GM06990 (cell line): ENCODE data around the gene ASB10.

Source experiments
- DNase-seq: peaks from one replicate; pipeline ENCODE4 v3.0.0-alpha.2; 2011; ENCODE audit not compliant: insufficient read length; ENCODE audit errors: extremely low read depth
- H3K27me3 ChIP-seq: replicated peaks from 2 replicates; pipeline ENCODE4 v1.6.0; 2011; ENCODE audit warnings: low read length; ENCODE audit not compliant: control insufficient read depth, insufficient read depth
- H3K36me3 ChIP-seq: 2 replicates; pipeline ENCODE4 v1.5.1; 2011; ENCODE audit warnings: low read length; ENCODE audit not compliant: control insufficient read depth, insufficient read depth
- H3K4me3 ChIP-seq: replicated peaks from 2 replicates; pipeline ENCODE4 v1.5.1; 2011; ENCODE audit warnings: low read depth, mild to moderate bottlenecking, control low read depth, low read length
- TF ChIP-seq, protein P1 (sequence below): IDR thresholded peaks from 2 replicates; pipeline ENCODE4 v1.5.1; 2011; ENCODE audit warnings: low read length, control low read depth, mild to moderate bottlenecking, inconsistent platforms; ENCODE audit not compliant: insufficient read depth, poor library complexity, severe bottlenecking

ASB10 gene

DNA sequence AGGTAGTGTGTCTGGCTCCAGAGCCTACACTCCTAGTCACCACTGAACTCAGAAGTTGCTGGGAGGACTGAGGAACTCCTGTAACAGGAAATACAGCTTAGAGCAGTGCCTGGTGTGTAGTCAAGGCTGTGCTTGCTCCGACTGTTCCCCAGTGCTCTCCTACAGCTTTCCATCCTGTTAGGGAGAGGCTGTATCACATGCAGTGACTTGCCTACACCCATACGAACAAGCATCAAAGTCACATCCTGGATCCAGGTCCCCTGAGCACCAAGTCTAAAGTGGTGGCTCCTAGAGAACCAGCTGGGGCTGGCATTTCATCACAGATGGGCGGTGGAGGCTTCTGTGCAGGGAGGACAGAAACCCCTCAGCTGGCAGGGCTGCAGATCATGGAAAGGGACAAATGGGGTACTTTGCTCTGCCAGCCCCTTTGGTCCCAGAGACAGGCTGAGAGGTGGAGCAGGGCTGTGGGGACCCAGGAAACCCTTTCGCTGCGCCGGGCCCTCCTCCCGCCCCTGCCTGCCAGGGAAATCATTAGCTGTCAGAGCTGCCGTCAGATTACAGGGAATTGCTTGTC, 7.7 kb downstream of the ASB10 start:
- no peak for DNase-seq
- Histone ChIP-seq H3K36me3 (no peaks in the 10 kb centered on the region), H3K27me3 (peaks cover 1% of the 10 kb centered on the region), H3K4me3 (no peak overlapping the region)
- TF ChIP-seq, protein P1, sequence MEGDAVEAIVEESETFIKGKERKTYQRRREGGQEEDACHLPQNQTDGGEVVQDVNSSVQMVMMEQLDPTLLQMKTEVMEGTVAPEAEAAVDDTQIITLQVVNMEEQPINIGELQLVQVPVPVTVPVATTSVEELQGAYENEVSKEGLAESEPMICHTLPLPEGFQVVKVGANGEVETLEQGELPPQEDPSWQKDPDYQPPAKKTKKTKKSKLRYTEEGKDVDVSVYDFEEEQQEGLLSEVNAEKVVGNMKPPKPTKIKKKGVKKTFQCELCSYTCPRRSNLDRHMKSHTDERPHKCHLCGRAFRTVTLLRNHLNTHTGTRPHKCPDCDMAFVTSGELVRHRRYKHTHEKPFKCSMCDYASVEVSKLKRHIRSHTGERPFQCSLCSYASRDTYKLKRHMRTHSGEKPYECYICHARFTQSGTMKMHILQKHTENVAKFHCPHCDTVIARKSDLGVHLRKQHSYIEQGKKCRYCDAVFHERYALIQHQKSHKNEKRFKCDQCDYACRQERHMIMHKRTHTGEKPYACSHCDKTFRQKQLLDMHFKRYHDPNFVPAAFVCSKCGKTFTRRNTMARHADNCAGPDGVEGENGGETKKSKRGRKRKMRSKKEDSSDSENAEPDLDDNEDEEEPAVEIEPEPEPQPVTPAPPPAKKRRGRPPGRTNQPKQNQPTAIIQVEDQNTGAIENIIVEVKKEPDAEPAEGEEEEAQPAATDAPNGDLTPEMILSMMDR: no peak

DNA sequence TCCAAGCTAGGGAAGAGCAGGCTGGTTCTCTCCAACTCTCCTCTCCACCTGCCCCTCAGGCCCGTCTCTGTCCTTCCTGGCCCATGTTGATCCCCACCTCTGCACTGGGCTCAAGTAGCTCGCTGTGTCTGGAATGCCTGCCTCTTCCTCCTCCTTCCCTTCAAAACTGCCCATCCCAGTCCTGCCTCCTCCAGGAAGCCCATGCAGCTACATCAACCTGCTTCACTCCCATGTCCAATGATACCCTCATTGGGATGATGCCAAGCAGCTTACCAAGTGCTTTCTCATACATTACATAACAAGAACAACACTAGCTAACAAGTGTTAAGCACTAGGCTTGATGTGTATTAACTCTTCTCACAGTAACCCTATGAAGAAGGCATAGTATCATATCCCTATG, 8.2 kb downstream of the ASB10 start:
- peaks cover 1% of the 10 kb centered on the region for H3K27me3 ChIP-seq

DNA sequence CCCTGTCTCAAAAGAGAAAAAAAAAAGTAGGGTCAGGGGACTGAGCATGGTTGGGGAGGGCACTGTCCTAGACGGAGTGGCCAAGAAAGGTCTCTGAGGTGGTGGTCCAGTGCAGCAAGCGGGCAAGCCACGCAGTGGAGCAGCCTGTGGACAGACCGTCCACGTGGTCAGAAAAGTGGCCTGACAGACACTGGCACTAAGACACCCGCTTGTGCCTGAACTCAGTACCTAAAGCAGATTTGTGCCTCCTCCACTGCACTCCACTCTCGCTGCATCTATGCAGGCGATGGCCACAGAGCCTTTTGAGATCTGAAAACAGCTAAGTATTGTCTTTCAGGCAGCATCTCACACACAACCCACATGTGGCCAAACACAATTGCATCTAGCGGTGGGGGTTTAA, 8.8 kb downstream of the ASB10 start:
- Histone ChIP-seq H3K36me3 (no peaks in the 10 kb centered on the region), H3K4me3 (no peak overlapping the region), H3K27me3 (peaks cover 1% of the 10 kb centered on the region)
- no peak for DNase-seq
- TF ChIP-seq, protein P1: no peak

More for the DNA sequence above, 8.2 kb downstream of the ASB10 start:
- TF ChIP-seq, protein P1: no peak
- Histone ChIP-seq H3K36me3 (no peaks in the 10 kb centered on the region), H3K4me3 (no peak overlapping the region)
- DNase-seq: no peak

DNA sequence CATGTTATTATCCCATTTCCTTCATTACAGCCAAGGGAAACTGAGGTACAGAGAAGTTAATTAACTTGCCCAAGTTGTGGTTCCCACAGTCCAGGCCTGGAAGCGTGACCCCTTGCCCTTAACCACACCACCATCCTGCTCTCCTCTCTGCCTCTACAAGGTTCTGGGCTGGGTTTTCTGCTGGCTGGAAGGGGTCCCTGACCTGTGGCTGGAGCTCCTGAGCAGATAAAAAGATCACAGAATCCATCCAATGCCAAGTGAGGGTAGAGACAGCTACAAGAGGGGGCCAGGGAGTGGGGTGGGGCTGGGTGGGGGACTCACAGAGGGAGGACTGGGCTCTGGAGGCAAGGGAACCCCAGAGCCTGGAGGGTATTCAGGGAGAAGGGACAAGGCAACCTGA, 9.7 kb downstream of the ASB10 start:
- Histone ChIP-seq H3K27me3 (peaks cover 1% of the 10 kb centered on the region; the same call in 1 of the 2 replicates), H3K4me3 (no peak overlapping the region), H3K36me3 (no peaks in the 10 kb centered on the region)
- no peak for DNase-seq
- TF ChIP-seq, protein P1: no peak

DNA sequence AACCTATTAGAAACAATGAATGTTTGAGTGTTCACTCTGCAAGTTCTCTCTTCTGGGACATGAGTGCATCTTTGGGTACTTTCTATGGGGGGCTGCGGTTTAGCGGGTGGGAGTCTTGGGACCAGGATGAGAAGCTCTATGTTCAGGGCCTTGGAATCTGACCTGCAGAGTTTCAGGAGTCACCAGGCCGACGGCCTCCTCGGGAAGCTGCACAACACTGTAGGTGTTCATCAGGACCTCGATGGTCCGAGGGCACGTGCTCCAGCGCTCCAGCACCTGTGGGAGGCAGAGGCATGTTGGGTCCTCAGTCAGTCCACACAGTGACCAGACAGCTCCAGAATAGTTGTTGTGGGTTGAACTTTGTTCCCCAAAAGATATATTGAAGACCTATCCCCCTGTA, 10.6 kb downstream of the ASB10 start:
- TF ChIP-seq, protein P1: no peak
- Histone ChIP-seq H3K36me3 (no peaks in the 10 kb centered on the region), H3K27me3 (peaks cover 1% of the 10 kb centered on the region; the same call in 1 of the 2 replicates), H3K4me3 (no peak overlapping the region)
- no peak for DNase-seq
